ENCODE results near the gene IGSF21. TPM values are rescaled to one million over a fixed set of nuclear protein-coding genes. Genes with fewer than 3 reads are reported as not detected.

Gene IGSF21
- polyA plus RNA-seq, 1 of the 3 experiments (the other 2 are of a cell fraction): not detected

GRCh38 chr1:18396247-18396980 lies 288.8 kb downstream of the IGSF21 start:
- POLR2A ChIA-PET: interaction anchor here (0.6 kb wide), 1 partner anchor 1406 kb away, joined by 3 read pairs; no protein-coding TSS in a partner anchor

More at GRCh38 chr1:18396247-18396980, 288.8 kb downstream of the IGSF21 start:
- H3K9me2 ChIP-seq: no peaks in the 10 kb centered on the region
- no peaks in the 10 kb centered on the region for H4K20me1 ChIP-seq (ENCODE audit: insufficient read depth)
- no peak overlapping the region for H3K4me2 ChIP-seq
- no peak overlapping the region for H3K4me3 ChIP-seq (ENCODE audit: low read depth in 2 of 2, low read length in 1 of 2)
- no peaks in the 10 kb centered on the region; a peak in 1 of 4 replicates for H3K4me1 ChIP-seq (ENCODE audit: control insufficient read depth in 1 of 2, insufficient read depth in 2 of 2, low read depth in 1 of 2, low read length in 1 of 2)
- no peaks in the 10 kb centered on the region for H3F3A ChIP-seq (replicated peaks; ENCODE audit: insufficient read depth)
- no peak for DNase-seq
- no peak overlapping the region for H3K9ac ChIP-seq
- CTCF ChIA-PET: interaction anchor here (1.6 kb wide), 1 partner anchor 9 kb away, joined by 5 read pairs; no protein-coding TSS in a partner anchor
- H3K9me3 ChIP-seq: no peaks in the 10 kb centered on the region
- H2AFZ ChIP-seq (ENCODE audit: low read depth): no peak overlapping the region
- H3K79me2 ChIP-seq (ENCODE audit: insufficient read depth): no peaks in the 10 kb centered on the region
- no peaks in the 10 kb centered on the region for H3K27me3 ChIP-seq (ENCODE audit: insufficient read depth)
- H3K27ac ChIP-seq (ENCODE audit: low read depth in 2 of 2, low read length in 1 of 2): no peak overlapping the region
- no peaks in the 10 kb centered on the region for H3K36me3 ChIP-seq (replicated peaks in 1 of 2; ENCODE audit: control insufficient read depth in 1 of 2, insufficient read depth in 2 of 2, low read length in 1 of 2)
- WGBS (ENCODE audit: low lambda C conversion rate): 41% methylated on average over 7 of the region's 7 CpGs
- TF ChIP-seq EP300 (IDR thresholded peaks at IDR 0.05; ENCODE audit: borderline replicate concordance in 1 of 2, low read depth in 1 of 2, low read length in 1 of 2): no peak
- no peak for TF ChIP-seq NFIC (IDR thresholded peaks at IDR 0.05; ENCODE audit: borderline replicate concordance)
- TF ChIP-seq MEF2A (IDR thresholded peaks at IDR 0.05; ENCODE audit: borderline replicate concordance, low read depth): no peak
- TF ChIP-seq RAD21 (IDR thresholded peaks at IDR 0.05; ENCODE audit: low read length): no peak
- TF ChIP-seq FOXJ3 (CRISPR knock-in tag; IDR thresholded peaks at IDR 0.05): no peak
- no peak for TF ChIP-seq PBX3 (IDR thresholded peaks at IDR 0.05)
- no peak for TF ChIP-seq MAX (IDR thresholded peaks at IDR 0.05; ENCODE audit: low read depth)
- TF ChIP-seq FOSL2 (IDR thresholded peaks at IDR 0.05; ENCODE audit: borderline replicate concordance, low read depth): no peak
- no peak for TF ChIP-seq ELF1 (IDR thresholded peaks at IDR 0.05)
- TF ChIP-seq USF1 (IDR thresholded peaks at IDR 0.05; ENCODE audit: borderline replicate concordance, low read depth): no peak
- TF ChIP-seq JUND (IDR thresholded peaks at IDR 0.05): no peak
- no peak for TF ChIP-seq SIN3A (IDR thresholded peaks at IDR 0.05; ENCODE audit: borderline replicate concordance, low read depth, low read length)
- no peak for TF ChIP-seq USF2 (IDR thresholded peaks at IDR 0.05; ENCODE audit: borderline replicate concordance, low read depth, low read length)
- TF ChIP-seq RFX5 (IDR thresholded peaks at IDR 0.05; ENCODE audit: low read length): no peak
- no peak for TF ChIP-seq RXRA (IDR thresholded peaks at IDR 0.05; ENCODE audit: borderline replicate concordance, low read depth)
- no peak for TF ChIP-seq TAF1 (IDR thresholded peaks at IDR 0.05; ENCODE audit: borderline replicate concordance, low read depth, low read length)
- no peak for TF ChIP-seq ZBTB33 (IDR thresholded peaks at IDR 0.05; ENCODE audit: borderline replicate concordance, low read depth)
- TF ChIP-seq GABPA (IDR thresholded peaks at IDR 0.05; ENCODE audit: low read depth): no peak
- TF ChIP-seq CTCF (IDR thresholded peaks at IDR 0.05): no peak
- TF ChIP-seq EZH2phosphoT487 (IDR thresholded peaks at IDR 0.05; ENCODE audit: borderline replicate concordance, low read depth): no peak
